NCI-H2171 treated with DMSO at 0.1 percent for 48 hours (cell line): Measurements from ENCODE around the gene STAM2.

Source experiments
- DNase-seq: peaks from one replicate; lab custom pipeline; 2025; lab: John Stamatoyannopoulos, UW

The STAM2 gene

GRCh38 chr2:152071092-152071491, 104.5 kb downstream of the STAM2 start:
- DNase-seq, result no peak

DNA sequence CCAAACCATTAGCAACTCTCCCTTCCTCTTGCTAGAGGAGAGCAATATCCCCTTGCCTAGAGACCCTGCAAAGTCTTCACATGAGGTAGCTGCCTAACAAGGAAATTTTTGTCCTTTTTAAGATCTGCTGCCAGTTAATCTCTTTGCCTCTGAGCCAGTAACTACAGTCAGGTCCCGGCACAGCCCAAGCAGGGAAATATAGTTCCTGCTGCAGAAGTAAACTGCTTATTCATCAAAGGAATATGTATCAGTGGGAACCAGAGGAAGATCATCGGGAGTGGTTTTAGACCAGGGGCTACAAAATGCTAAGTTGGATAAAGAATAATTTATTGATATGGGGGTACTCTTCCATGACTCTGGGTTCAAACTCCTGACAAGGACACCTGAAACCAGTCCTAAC, 107.3 kb downstream of the STAM2 start:
- DNase-seq, result no peak

DNA sequence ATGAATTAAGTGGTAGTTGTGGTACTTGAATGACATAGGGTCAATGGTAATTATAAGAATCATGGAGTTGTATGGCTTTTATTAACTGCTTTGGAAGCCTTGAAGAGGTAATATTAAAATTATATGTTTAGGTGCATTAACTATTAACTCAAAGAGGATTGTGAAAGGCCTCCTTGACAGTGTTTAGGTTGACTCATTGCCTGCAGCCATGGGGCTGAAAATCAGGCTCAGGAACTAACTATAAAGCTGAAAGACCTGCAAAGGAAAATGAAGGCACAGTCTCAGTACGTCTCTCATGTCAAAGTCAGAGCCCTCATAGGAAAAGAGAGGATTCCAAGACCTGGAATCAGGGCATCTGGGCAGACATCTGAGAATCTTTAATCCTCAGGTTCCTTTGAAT, 107.7 kb downstream of the STAM2 start:
- no peak for DNase-seq
